HG03439 (cell line): ENCODE measurements around the gene PPP1R9B.
A peak's percentile ranks its signal among the peaks of the same experiment; 100 is the strongest.

ENCODE experiments used
- ATAC-seq: cut with Tn5 transposase; IDR thresholded peaks from one replicate; pipeline ENCODE4 v1.9.1; 2021; ENCODE audit warnings: mild to moderate bottlenecking, moderate library complexity; ENCODE audit not compliant: unreplicated experiment

Gene PPP1R9B

DNA sequence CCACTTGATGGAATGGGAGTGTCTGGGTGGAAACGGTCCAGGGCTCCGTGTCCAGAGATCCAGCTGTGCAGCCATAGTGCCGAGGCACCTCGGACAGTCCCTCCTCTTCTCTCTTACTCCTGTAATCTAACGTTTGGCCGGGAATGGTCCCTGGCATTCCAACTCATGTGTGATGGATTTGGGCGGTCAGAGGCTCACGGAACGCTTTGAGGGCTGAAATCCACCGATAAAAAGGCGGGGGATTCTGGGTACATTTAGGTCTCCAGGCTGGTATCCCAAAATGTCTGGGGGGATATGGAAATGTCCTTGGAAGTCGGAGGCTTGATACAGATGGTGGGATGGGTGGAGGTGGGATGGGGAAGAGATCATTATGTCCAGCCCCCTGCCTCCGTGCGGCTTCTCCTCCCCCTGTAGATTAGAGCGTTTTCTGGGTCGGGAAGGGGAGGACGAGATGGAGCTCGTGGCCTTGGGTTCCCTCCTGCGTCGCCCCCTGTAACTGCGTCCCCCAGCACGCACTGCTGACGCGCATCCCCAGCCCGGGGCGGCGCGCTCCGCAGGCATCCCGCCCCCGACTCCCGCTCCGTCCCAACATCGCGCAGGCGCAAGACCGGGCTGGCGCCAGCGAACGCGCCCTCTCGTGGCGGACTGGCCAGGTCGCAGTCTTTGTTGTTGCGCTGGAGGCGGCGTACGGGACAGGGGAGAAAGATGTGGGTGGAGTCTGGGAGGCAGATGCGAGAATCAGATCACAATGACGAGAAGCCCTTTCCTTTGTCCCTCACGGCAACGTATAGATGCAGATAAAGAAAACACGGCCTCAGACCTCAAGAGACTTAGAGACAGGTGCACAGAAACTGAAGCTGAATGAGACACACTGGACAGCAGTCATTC lies 10.8 kb upstream of the PPP1R9B start:
- peak; percentile 82 for ATAC-seq

- ATAC-seq: no peak
Measured at GRCh38 chr17:50157891-50158290, 7.4 kb upstream of the PPP1R9B start.

- ATAC-seq: no peak
Measured at GRCh38 chr17:50155115-50155819, 4.8 kb upstream of the PPP1R9B start.

DNA sequence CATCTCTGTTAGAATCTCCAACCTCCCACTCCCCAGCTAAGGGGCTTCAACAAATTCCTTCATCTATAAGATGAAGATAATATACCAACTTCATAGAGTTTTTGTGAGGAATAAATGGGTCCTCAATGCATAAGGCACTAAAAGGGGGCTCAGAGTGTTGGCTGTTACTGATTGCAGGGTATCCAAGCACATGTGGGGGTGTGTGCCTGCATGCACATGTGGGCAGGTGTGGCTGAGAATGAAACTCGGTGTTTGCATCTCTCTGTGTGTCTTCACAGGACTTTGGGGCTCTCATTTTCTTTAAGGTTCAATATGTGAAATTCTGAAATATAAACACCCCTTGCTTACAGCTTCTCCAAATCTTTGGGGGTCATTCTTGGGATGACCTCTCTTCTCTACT lies 4.1 kb upstream of the PPP1R9B start:
- ATAC-seq: no peak

DNA sequence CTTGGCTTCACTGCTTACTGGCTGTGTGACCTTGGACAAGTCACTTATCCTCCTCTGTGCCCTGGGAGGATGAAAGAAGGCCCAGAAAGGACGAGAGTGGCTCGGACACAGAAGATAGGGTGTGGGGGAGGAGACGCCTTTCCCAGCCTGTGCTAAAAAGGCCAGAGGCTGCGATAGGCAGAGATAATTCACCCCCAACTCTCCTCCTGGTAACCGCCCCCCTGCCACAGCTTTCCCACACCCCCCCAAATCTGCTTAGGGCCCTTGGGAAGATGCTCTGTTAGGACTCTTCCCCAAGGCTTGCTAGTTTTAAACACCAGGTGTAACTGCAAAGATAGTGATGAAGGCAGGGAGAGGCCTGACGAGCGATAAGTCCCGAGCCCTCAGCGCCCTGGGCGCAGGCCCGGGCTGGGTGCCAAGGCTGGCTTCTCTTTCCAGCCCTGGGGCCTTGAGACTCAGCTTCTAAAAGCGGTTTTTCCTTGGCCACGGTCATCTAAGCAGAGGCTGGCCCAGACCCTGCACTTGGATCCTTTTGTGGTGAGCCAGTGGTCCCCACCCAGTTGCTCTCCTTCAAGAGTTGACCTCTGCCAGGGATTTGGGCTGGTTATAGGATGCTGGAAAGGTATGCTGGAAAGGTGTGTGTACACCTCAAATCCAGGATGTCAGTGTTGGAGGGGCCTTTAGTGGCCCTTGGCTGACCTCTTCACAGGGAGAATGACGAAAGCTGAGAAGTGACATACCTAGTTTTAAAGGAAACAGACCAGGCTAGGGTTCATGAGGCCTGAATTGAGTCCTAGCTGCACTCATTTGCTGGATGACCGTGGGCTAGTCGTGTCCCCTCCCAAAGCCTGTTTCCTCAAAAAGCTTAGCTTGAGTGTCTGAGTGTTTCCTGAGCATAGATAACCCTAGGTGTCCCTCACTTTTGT lies 3.4 kb upstream of the PPP1R9B start:
- ATAC-seq: no peak

GRCh38 chr17:50152736-50153135 lies 2.3 kb upstream of the PPP1R9B start:
- ATAC-seq: no peak

GRCh38 chr17:50151937-50152547 lies 1.6 kb upstream of the PPP1R9B start:
- no peak for ATAC-seq

DNA sequence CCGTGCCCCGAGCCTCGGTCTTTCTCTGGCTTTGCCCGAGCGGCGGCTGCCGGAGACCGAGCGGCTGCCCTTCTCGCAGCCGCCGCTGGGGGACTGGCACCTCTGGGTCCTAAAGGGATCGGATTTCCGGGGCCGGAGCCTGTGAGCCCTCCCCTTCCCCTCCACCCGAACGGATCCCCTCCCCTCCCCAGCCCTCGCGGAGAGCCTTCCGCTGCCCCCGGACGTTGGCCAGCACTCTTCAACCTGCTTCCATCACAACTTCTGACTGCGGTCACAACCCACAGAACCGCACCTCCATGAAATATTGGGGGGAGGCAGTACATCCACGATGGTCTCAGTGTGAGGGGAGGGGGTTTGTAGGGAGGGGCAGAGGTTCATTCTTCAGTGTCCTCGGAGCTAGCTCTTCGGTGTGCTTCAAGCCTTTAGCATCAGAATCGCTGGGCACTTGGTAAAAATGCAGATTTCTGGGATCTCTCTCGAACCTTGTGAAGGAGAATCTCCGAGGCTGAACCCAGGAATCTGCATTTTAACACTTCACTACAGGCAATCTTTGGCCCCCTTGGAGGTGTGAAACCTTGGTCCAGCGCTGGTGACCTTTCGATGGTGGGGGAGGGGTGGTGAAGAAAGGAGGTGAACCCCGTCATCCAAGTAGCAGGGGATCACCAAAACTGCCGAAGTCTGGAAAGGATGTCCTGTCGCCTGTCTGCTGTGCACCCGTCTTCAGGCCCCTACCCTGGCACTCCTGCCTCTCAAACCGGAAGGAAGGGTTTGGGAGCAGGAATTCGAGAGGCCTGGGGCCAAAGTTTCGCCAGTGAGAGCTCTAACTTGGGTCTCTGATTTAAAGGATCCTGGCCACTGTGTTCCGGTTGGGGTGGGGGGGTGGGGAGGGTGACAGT lies 812 bp upstream of the PPP1R9B start:
- peak; percentile 39 for ATAC-seq

DNA sequence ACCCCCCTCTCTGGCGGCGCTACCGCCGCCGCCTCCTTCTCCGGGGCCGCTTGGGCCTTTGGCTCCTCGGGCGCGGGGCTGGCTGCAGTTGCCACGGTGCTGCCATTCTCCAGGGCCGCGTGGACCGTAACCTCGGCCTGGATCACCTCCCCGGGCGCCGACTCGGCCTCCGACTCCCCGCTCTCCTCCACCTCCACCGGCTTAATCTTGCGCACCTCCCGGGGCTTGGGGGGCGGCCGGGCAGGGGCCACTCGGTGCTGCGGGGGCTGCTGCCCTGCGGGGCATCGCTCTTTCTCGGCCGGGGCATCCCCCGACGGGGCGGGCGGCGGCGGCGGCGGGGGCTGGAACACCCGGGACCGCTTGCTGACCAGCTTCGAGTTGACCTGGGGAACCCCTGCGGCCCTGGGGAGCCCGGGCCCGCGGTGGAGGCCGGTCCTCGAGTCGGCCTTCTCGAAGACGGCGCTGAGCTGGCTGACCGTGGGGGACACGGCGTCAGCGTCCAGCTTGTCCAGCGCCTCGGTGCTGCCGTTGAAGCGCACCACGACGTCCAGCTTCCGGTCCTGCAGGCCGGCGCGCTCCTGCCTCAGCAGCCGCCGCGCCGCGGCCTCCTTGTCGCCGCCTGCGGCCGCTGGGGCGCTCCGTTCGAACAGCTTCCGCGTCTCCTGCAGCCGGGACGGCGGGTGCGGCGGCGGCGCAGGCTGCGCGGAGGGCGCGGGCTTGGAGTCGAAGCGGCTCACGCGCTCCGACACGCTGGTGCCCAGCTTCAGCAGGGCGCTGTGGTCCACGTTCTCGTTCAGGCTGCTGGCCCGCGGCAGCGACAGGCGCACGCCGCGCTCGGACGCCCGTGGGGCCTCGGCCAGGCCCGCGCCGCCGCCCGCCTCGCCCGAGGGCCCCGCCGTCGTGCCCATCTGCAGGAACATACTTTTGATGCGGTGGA lies 792 bp downstream of the PPP1R9B start:
- ATAC-seq: no peak

- ATAC-seq: no peak
Measured at GRCh38 chr17:50149091-50149416, 1.4 kb downstream of the PPP1R9B start.

GRCh38 chr17:50148226-50149090 lies 2.0 kb downstream of the PPP1R9B start:
- ATAC-seq: no peak

DNA sequence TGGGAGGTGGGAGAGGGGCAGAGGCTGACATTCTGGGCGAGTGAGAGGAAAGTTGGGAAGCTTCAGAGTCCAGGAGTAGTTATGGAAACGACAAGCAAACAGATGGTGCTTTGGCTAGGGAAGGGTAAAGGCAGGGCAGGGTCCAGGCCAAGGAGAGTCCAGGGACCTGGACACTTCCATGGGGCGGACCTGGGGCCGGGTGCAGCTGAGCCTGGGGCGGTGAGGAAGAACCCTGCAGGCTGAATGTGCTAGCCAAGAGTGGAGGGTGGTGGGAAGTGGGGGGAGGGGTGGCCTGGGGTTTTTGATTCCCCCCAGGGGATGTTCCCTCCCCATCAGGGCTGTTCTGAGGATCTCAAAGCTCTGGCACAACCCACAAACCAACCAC lies 2.6 kb downstream of the PPP1R9B start:
- no peak for ATAC-seq

- no peak for ATAC-seq
Measured at GRCh38 chr17:50146927-50147665, 3.4 kb downstream of the PPP1R9B start.

- ATAC-seq: no peak
Measured at GRCh38 chr17:50146230-50146926, 4.1 kb downstream of the PPP1R9B start.

- ATAC-seq: no peak
Measured at GRCh38 chr17:50145532-50146229, 4.8 kb downstream of the PPP1R9B start.
